Esophagus muscularis mucosa (tissue), 3 donors: ENCODE measurements around the gene SREBF1.

Experiments used
- POLR2A ChIP-seq: fragments of 450-650 bp; IDR thresholded peaks from one replicate; pipeline ENCODE4 v1.6.1; 2017; ENCODE audit warnings: antibody characterized with exemption, moderate library complexity, mild to moderate bottlenecking, low read depth
- POLR2AphosphoS5 ChIP-seq, 2 donors: sonication (generic); formaldehyde crosslinking; IDR thresholded peaks; one replicate each; pipeline ENCODE4 v1.6.1; 2017; ENCODE audit warnings: antibody characterized with exemption in 2 of 2
- TF ChIP-seq, protein P1 (sequence below), 3 experiments: fragments of 200-600 bp in 2 of 3; fragments of 450-650 bp in 1 of 3; sonication (generic) in 2 of 3; IDR thresholded peaks; one replicate each; pipeline ENCODE4 v1.5.1; 2017 to 2019; ENCODE audit warnings: antibody characterized with exemption in 3 of 3, mild to moderate bottlenecking in 2 of 3, moderate library complexity in 1 of 3

DNA sequence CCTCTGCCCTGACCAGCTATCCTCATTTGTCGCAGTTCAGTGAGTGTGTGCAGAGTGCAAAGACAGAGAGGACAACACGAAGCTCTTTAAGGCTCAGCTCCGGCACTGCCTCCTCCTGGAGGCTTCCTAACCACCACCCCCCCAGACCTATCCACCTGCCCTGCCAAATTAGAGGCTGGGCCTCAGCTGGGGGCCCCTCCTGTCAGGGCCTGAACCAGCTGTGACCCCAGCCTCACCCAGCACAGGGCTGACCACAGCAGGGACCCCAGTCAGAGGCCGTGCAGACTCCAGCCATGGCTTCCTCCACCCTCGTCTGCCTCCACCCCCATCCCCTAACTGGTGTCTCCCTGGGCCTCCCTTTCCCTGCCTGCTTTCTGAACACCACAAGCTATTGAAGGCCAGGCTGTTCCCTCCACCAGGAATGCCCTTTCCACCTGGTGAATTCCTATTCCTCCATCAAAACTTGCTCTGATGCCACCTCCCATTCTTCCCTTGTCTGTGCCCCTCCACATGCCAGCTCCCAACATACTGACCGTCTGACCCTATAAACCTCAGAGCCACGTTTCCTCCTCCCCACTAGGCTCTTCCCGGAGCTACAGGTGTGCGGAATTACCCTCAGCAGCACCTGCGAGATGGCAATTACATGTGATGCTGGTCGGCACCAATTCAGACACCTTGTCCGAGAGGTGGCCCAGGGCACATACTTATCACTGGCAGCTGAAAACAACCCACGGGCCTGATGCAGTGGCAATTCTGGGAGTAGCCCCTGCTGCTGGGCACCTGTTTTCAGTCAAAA lies 8.8 kb downstream of the SREBF1 start:
- TF ChIP-seq POLR2AphosphoS5 (IDR thresholded peaks at IDR 0.05) (no peak), POLR2A (no peak)
- TF ChIP-seq, protein P1, sequence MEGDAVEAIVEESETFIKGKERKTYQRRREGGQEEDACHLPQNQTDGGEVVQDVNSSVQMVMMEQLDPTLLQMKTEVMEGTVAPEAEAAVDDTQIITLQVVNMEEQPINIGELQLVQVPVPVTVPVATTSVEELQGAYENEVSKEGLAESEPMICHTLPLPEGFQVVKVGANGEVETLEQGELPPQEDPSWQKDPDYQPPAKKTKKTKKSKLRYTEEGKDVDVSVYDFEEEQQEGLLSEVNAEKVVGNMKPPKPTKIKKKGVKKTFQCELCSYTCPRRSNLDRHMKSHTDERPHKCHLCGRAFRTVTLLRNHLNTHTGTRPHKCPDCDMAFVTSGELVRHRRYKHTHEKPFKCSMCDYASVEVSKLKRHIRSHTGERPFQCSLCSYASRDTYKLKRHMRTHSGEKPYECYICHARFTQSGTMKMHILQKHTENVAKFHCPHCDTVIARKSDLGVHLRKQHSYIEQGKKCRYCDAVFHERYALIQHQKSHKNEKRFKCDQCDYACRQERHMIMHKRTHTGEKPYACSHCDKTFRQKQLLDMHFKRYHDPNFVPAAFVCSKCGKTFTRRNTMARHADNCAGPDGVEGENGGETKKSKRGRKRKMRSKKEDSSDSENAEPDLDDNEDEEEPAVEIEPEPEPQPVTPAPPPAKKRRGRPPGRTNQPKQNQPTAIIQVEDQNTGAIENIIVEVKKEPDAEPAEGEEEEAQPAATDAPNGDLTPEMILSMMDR (IDR thresholded peaks at IDR 0.05), result no peak
